ENCODE results near the gene UQCRQ. TPM values are rescaled to one million over a fixed set of nuclear protein-coding genes. Genes with fewer than 3 reads are reported as not detected.

UQCRQ gene
- total RNA-seq, 2 donors from 2014 or later, result 55.3 to 84.4 TPM

- TF ChIP-seq, protein P1, sequence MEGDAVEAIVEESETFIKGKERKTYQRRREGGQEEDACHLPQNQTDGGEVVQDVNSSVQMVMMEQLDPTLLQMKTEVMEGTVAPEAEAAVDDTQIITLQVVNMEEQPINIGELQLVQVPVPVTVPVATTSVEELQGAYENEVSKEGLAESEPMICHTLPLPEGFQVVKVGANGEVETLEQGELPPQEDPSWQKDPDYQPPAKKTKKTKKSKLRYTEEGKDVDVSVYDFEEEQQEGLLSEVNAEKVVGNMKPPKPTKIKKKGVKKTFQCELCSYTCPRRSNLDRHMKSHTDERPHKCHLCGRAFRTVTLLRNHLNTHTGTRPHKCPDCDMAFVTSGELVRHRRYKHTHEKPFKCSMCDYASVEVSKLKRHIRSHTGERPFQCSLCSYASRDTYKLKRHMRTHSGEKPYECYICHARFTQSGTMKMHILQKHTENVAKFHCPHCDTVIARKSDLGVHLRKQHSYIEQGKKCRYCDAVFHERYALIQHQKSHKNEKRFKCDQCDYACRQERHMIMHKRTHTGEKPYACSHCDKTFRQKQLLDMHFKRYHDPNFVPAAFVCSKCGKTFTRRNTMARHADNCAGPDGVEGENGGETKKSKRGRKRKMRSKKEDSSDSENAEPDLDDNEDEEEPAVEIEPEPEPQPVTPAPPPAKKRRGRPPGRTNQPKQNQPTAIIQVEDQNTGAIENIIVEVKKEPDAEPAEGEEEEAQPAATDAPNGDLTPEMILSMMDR (IDR thresholded peaks at IDR 0.05), result no peak
- no peak for TF ChIP-seq POLR2A (IDR thresholded peaks at IDR 0.05)
- intact Hi-C loops (cut with DNase I), result loop anchor here (5.0 kb wide), 1 partner anchor 59 kb away; no protein-coding TSS in a partner anchor
- Histone ChIP-seq H3K27me3 (no peaks in the 10 kb centered on the region), H3K4me3 (no peak overlapping the region), H3K4me1 (peaks cover 28% of the 10 kb centered on the region), H3K27ac (no peak overlapping the region), H3K36me3 (replicated peaks in 1 of 2; ENCODE audit: insufficient read depth in 1 of 2, low read depth in 2 of 2) (no peaks in the 10 kb centered on the region), H3K9me3 (no peaks in the 10 kb centered on the region)
- no peak for ATAC-seq
- DNase-seq, result no peak
- WGBS, 2 donors, result 79 to 85% methylated on average over 4 of the region's 4 CpGs
Observed at GRCh38 chr5:132827943-132828673, 38.3 kb upstream of the UQCRQ start.

- TF ChIP-seq, protein P1 (IDR thresholded peaks at IDR 0.05), result no peak
- no peak for TF ChIP-seq POLR2A (IDR thresholded peaks at IDR 0.05)
- ATAC-seq (no peak), DNase-seq (peak in 1 of 4 donors; percentile 51)
- H3K36me3 ChIP-seq (replicated peaks in 1 of 2; ENCODE audit: insufficient read depth in 1 of 2, low read depth in 2 of 2), result no peaks in the 10 kb centered on the region
- H3K27me3 ChIP-seq, result no peaks in the 10 kb centered on the region
- WGBS, 2 donors, result 41 to 52% methylated on average over 4 of the region's 4 CpGs
- intact Hi-C loops (cut with DNase I), result loop anchor here (5.0 kb wide), 1 partner anchor 58 kb away; no protein-coding TSS in a partner anchor
- no peaks in the 10 kb centered on the region for H3K9me3 ChIP-seq
- H3K4me3 ChIP-seq, result peak overlapping the region in 1 of 2 donors; percentile 17
- peak overlapping the region in 3 of 4 donors; percentile 93 to 95 (median 94) for H3K27ac ChIP-seq
- peaks cover 24% of the 10 kb centered on the region for H3K4me1 ChIP-seq
Observed at GRCh38 chr5:132828846-132829494, 37.5 kb upstream of the UQCRQ start.

DNA sequence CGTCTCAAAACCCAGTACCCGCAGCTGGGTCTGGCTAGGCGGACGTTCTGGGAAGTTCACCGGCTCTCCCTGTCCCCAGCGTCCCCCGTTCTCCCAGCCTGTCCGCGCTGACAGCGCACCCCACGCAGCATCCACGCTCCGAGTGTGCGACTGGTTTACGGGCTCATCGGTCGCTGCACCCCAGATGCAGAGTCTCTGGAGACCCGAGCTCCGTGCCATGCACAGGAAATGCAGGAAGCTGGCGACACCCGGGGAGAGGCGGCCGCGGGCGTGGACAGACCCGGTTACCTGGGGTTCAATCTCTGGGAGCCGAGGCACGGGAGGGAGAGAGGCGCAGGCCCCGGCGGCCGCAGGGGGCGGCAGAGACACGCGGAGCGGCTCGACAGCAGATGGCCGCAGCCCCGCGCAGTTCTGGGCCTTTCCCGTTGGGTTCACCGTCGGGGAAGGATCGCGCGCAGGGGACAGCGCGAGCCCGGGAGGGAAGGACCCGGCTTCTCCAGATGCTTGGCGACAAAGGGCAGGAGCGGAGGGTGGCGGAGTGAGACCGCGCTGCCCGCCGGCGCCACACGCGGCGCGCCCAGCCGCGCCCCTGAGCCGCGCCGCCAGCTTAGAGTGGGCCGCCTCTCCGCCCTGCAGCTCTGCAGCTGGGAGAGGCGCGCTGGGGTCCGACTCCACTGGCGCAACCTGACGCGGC is 36.6 kb upstream of the UQCRQ start:
- ATAC-seq (peak; percentile 88), DNase-seq (peak; percentile 84 to 88 (median 86))
- TF ChIP-seq POLR2A (IDR thresholded peaks at IDR 0.05), result peak in 1 of 3 donors; percentile 48
- TF ChIP-seq, protein P1 (IDR thresholded peaks at IDR 0.05), result peak; percentile 90 to 94 (median 93)
- no peaks in the 10 kb centered on the region for H3K36me3 ChIP-seq (replicated peaks in 1 of 2; ENCODE audit: insufficient read depth in 1 of 2, low read depth in 2 of 2)
- peak overlapping the region; percentile 17 to 32 for H3K4me3 ChIP-seq
- peaks cover 24% of the 10 kb centered on the region for H3K4me1 ChIP-seq
- intact Hi-C loops (cut with DNase I), result loop anchor here (5.0 kb wide), 1 partner anchor 57 kb away; no protein-coding TSS in a partner anchor
- 0 to 1% methylated on average over 25 to 74 of the region's 75 CpGs for WGBS, 2 donors
- H3K27ac ChIP-seq, result peak overlapping the region; percentile 89 to 95 (median 94)
- no peaks in the 10 kb centered on the region for H3K27me3 ChIP-seq
- no peaks in the 10 kb centered on the region for H3K9me3 ChIP-seq

DNA sequence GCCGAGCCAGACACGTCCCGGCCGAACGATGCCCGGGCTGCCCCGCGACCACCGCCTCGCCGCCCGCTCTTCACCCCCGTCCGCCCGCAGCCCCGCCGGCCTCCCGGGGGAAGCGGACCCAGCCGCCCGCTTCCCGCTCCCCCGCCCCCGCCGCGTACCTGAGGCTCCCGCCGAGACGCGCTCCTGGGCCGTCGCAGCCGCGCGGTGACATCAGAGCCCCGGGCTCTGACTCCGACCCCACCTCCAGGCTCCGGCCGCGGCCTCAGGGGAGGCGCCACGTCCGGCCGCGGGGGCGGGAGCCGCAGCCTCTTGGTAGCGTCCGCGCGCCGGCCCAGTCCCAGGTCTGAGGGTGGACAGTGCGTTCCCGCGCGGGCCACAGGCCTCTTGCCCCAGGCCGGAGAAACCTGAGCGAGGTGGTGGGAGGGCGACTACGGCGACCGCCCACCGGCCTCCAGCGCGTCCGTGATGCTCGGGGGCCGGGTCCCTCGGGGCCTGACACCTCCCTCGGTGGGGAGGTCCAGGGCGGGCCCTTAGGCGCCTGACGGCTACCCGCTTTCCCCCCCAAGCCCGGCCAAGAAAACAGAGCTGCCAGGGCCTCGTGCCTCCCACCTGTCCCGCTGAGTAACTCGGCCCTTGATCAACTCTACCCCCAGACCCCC is 35.9 kb upstream of the UQCRQ start, which contains the start of gene SHROOM1:
Gene SHROOM1, minus strand, starts transcription at position 212 of the 659 bp plus-strand sequence. CDS start 4,507 bp downstream, outside the sequence.
- ATAC-seq, result peak; percentile 85
- Histone ChIP-seq H3K4me3 (peak within 1 kb of the TSS; percentile 17 to 32), H3K4me1 (peaks cover 24% of the 10 kb centered on the region), H3K36me3 (replicated peaks in 1 of 2; ENCODE audit: insufficient read depth in 1 of 2, low read depth in 2 of 2) (no peaks in the 10 kb centered on the region), H3K27ac (peak within 1 kb of the TSS; percentile 89 to 95 (median 94)), H3K27me3 (no peaks in the 10 kb centered on the region), H3K9me3 (no peaks in the 10 kb centered on the region)
- DNase-seq, result peak; percentile 79 to 84 (median 83)
- peak; percentile 63 to 76 (median 72) for TF ChIP-seq POLR2A (IDR thresholded peaks at IDR 0.05)
- TF ChIP-seq, protein P1 (IDR thresholded peaks at IDR 0.05), result peak in 1 of 7 experiments; percentile 4
- intact Hi-C loops (cut with DNase I), result no loop called here
- WGBS, 2 donors, result 12 to 27% methylated on average over 4 to 23 of the region's 78 CpGs
